ENCODE results near the gene ERG28. TPM values are rescaled to one million over a fixed set of nuclear protein-coding genes. Genes with fewer than 3 reads are reported as not detected.

The ERG28 gene
- total and polyA plus RNA-seq, 2 experiments from 2014 or later: 6.6 to 21.4 TPM

GRCh38 chr14:75609116-75609515 lies 51.6 kb downstream of the ERG28 start:
- DNase-seq: no peak
- WGBS, 2 experiments (ENCODE audit: low coverage in 1 of 2, low lambda C conversion rate in 2 of 2, missing lambda C conversion rate in 2 of 2): 56 to 58% methylated on average over 4 of the region's 4 CpGs
- H3K27ac ChIP-seq: no peak overlapping the region
- no peaks in the 10 kb centered on the region for H3K4me1 ChIP-seq (ENCODE audit: insufficient read depth)
- no peak overlapping the region for H3K9ac ChIP-seq
- H3K4me3 ChIP-seq: no peak overlapping the region
- H3K27me3 ChIP-seq (replicated peaks; ENCODE audit: insufficient read depth): peaks cover 10% of the 10 kb centered on the region
- H3K9me3 ChIP-seq (ENCODE audit: low read depth): no peaks in the 10 kb centered on the region
- no peak overlapping the region for H3K4me2 ChIP-seq (ENCODE audit: unreplicated experiment)
- no peaks in the 10 kb centered on the region for H4K20me1 ChIP-seq (ENCODE audit: insufficient read depth)
- in situ Hi-C loops (cut with MboI): no loop called here
- H3K36me3 ChIP-seq (ENCODE audit: low read depth): no peaks in the 10 kb centered on the region
- TF ChIP-seq EZH2 (IDR thresholded peaks at IDR 0.05; ENCODE audit: insufficient read depth, poor library complexity, severe bottlenecking) (no peak), EZH2phosphoT487 (IDR thresholded peaks at IDR 0.05; ENCODE audit: insufficient read depth, low read depth) (no peak)
- H2AFZ ChIP-seq: no peak overlapping the region
- no peaks in the 10 kb centered on the region for H3K79me2 ChIP-seq (ENCODE audit: insufficient read depth)
- H3F3A ChIP-seq (ENCODE audit: insufficient read depth): no peaks in the 10 kb centered on the region
- H3K9me2 ChIP-seq (ENCODE audit: insufficient read depth): no peaks in the 10 kb centered on the region

GRCh38 chr14:75607842-75608640 lies 52.6 kb downstream of the ERG28 start:
- Histone ChIP-seq H3K79me2 (ENCODE audit: insufficient read depth) (no peaks in the 10 kb centered on the region), H3F3A (ENCODE audit: insufficient read depth) (no peaks in the 10 kb centered on the region), H4K20me1 (ENCODE audit: insufficient read depth) (no peaks in the 10 kb centered on the region), H3K27ac (no peak overlapping the region), H3K4me3 (no peak overlapping the region), H3K9ac (no peak overlapping the region), H3K9me2 (ENCODE audit: insufficient read depth) (no peaks in the 10 kb centered on the region), H3K36me3 (ENCODE audit: low read depth) (no peaks in the 10 kb centered on the region), H3K4me2 (ENCODE audit: unreplicated experiment) (no peak overlapping the region), H3K27me3 (replicated peaks; ENCODE audit: insufficient read depth) (peaks cover 10% of the 10 kb centered on the region), H3K9me3 (ENCODE audit: low read depth) (no peaks in the 10 kb centered on the region), H2AFZ (no peak overlapping the region), H3K4me1 (ENCODE audit: insufficient read depth) (no peaks in the 10 kb centered on the region)
- no peak for DNase-seq
- whole genome bisulfite sequencing, 2 experiments (ENCODE audit: low coverage in 1 of 2, low lambda C conversion rate in 2 of 2, missing lambda C conversion rate in 2 of 2): 66 to 67% methylated on average over 12 of the region's 12 CpGs
- TF ChIP-seq EZH2 (IDR thresholded peaks at IDR 0.05; ENCODE audit: insufficient read depth, poor library complexity, severe bottlenecking) (no peak), EZH2phosphoT487 (IDR thresholded peaks at IDR 0.05; ENCODE audit: insufficient read depth, low read depth) (no peak)
- in situ Hi-C loops (cut with MboI): no loop called here

GRCh38 chr14:75607044-75607443 lies 53.6 kb downstream of the ERG28 start:
- H3K79me2 ChIP-seq (ENCODE audit: insufficient read depth): no peaks in the 10 kb centered on the region
- no peaks in the 10 kb centered on the region for H4K20me1 ChIP-seq (ENCODE audit: insufficient read depth)
- 60 to 91% methylated on average over 1 of the region's 1 CpG for WGBS, 2 experiments (ENCODE audit: low coverage in 1 of 2, low lambda C conversion rate in 2 of 2, missing lambda C conversion rate in 2 of 2)
- in situ Hi-C loops (cut with MboI): no loop called here
- H3K36me3 ChIP-seq (ENCODE audit: low read depth): no peaks in the 10 kb centered on the region
- no peak overlapping the region for H3K4me3 ChIP-seq
- no peak overlapping the region for H3K4me2 ChIP-seq (ENCODE audit: unreplicated experiment)
- peaks cover 12% of the 10 kb centered on the region for H3K27me3 ChIP-seq (replicated peaks; ENCODE audit: insufficient read depth)
- no peaks in the 10 kb centered on the region for H3K4me1 ChIP-seq (ENCODE audit: insufficient read depth)
- H3K9me3 ChIP-seq (ENCODE audit: low read depth): no peaks in the 10 kb centered on the region
- TF ChIP-seq EZH2phosphoT487 (IDR thresholded peaks at IDR 0.05; ENCODE audit: insufficient read depth, low read depth): no peak
- no peak for TF ChIP-seq EZH2 (IDR thresholded peaks at IDR 0.05; ENCODE audit: insufficient read depth, poor library complexity, severe bottlenecking)
- H3F3A ChIP-seq (ENCODE audit: insufficient read depth): no peaks in the 10 kb centered on the region
- H3K27ac ChIP-seq: no peak overlapping the region
- H3K9me2 ChIP-seq (ENCODE audit: insufficient read depth): no peaks in the 10 kb centered on the region
- no peak overlapping the region for H3K9ac ChIP-seq
- H2AFZ ChIP-seq: no peak overlapping the region
- DNase-seq: no peak

- Histone ChIP-seq H2AFZ (no peak overlapping the region), H3F3A (ENCODE audit: insufficient read depth) (no peaks in the 10 kb centered on the region), H3K79me2 (ENCODE audit: insufficient read depth) (no peaks in the 10 kb centered on the region), H3K27ac (no peak overlapping the region), H3K9me2 (ENCODE audit: insufficient read depth) (no peaks in the 10 kb centered on the region), H3K4me3 (no peak overlapping the region), H3K4me1 (ENCODE audit: insufficient read depth) (no peaks in the 10 kb centered on the region), H4K20me1 (ENCODE audit: insufficient read depth) (no peaks in the 10 kb centered on the region), H3K9ac (no peak overlapping the region), H3K9me3 (ENCODE audit: low read depth) (no peaks in the 10 kb centered on the region), H3K27me3 (replicated peaks; ENCODE audit: insufficient read depth) (peaks cover 15% of the 10 kb centered on the region), H3K4me2 (ENCODE audit: unreplicated experiment) (no peak overlapping the region), H3K36me3 (ENCODE audit: low read depth) (no peaks in the 10 kb centered on the region)
- 49 to 54% methylated on average over 10 of the region's 10 CpGs for WGBS, 2 experiments (ENCODE audit: low coverage in 1 of 2, low lambda C conversion rate in 2 of 2, missing lambda C conversion rate in 2 of 2)
- DNase-seq: no peak
- in situ Hi-C loops (cut with MboI): no loop called here
- no peak for TF ChIP-seq EZH2 (IDR thresholded peaks at IDR 0.05; ENCODE audit: insufficient read depth, poor library complexity, severe bottlenecking)
- no peak for TF ChIP-seq EZH2phosphoT487 (IDR thresholded peaks at IDR 0.05; ENCODE audit: insufficient read depth, low read depth)
Observed at GRCh38 chr14:75605916-75606315, 54.8 kb downstream of the ERG28 start.
